ENCODE results near the gene TIGD4. TPM values are rescaled to one million over a fixed set of nuclear protein-coding genes. Genes with fewer than 3 reads are reported as not detected.

The TIGD4 gene
- total and polyA plus RNA-seq, 4 donors = 0.02 to 0.42 (median 0.23) TPM

- TF ChIP-seq REST (IDR thresholded peaks at IDR 0.05) (no peak), ATF3 (IDR thresholded peaks at IDR 0.05) (no peak)
Observed at GRCh38 chr4:152734699-152735050, 44.9 kb downstream of the TIGD4 start (continued).

GRCh38 chr4:152734015-152734698 lies 45.4 kb downstream of the TIGD4 start:
- no peak for DNase-seq (ENCODE audit: low spot score)
- no peak overlapping the region for H3K27ac ChIP-seq (ENCODE audit: low read depth in 1 of 2, low read length in 2 of 2)
- H3K9me3 ChIP-seq (ENCODE audit: control insufficient read depth in 4 of 4, low read length in 3 of 4) = no peaks in the 10 kb centered on the region
- no peaks in the 10 kb centered on the region for H3K36me3 ChIP-seq (ENCODE audit: control insufficient read depth in 4 of 4, insufficient read depth in 3 of 4, low read depth in 1 of 4, low read length in 3 of 4)
- peaks cover 0 to 2% (median 0%) of the 10 kb centered on the region in 4 donors for H3K4me1 ChIP-seq (ENCODE audit: control insufficient read depth in 4 of 4, insufficient read depth in 4 of 4, low read length in 3 of 4)
- 82% methylated on average over 5 of the region's 5 CpGs for WGBS
- TF ChIP-seq RAD21 (IDR thresholded peaks at IDR 0.05) = no peak
- TF ChIP-seq HNF4G (IDR thresholded peaks at IDR 0.05) = no peak
- no peak for TF ChIP-seq HNF4A (conservative IDR thresholded peaks at IDR 0.05)
- TF ChIP-seq GABPA (IDR thresholded peaks at IDR 0.05 in 1 of 2, conservative IDR thresholded peaks at IDR 0.05 in 1 of 2) = no peak
- TF ChIP-seq REST (IDR thresholded peaks at IDR 0.05) = no peak
- no peak for TF ChIP-seq NR2F2 (IDR thresholded peaks at IDR 0.05)
- TF ChIP-seq JUND (IDR thresholded peaks at IDR 0.05) = no peak
- TF ChIP-seq EGR1 (IDR thresholded peaks at IDR 0.05; ENCODE audit: low read depth in 2 of 2) = no peak
- TF ChIP-seq TAF1 (conservative IDR thresholded peaks at IDR 0.05) = no peak
- TF ChIP-seq RXRA (IDR thresholded peaks at IDR 0.05) = no peak
- TF ChIP-seq ZBTB33 (IDR thresholded peaks at IDR 0.05) = no peak
- no peak for TF ChIP-seq FOXA2 (IDR thresholded peaks at IDR 0.05)
- TF ChIP-seq ATF3 (IDR thresholded peaks at IDR 0.05) = no peak
- TF ChIP-seq MAX (IDR thresholded peaks at IDR 0.05) = no peak
- H3K4me3 ChIP-seq (ENCODE audit: low read depth in 1 of 3, low read length in 3 of 3) = no peak overlapping the region
- no peaks in the 10 kb centered on the region for H3K27me3 ChIP-seq (ENCODE audit: control insufficient read depth in 4 of 4, insufficient read depth in 4 of 4, low read length in 3 of 4)
- H3K9ac ChIP-seq (ENCODE audit: low read depth in 1 of 2, low read length in 2 of 2) = no peak overlapping the region
